ENCODE measurements around the gene USP46.

DNA sequence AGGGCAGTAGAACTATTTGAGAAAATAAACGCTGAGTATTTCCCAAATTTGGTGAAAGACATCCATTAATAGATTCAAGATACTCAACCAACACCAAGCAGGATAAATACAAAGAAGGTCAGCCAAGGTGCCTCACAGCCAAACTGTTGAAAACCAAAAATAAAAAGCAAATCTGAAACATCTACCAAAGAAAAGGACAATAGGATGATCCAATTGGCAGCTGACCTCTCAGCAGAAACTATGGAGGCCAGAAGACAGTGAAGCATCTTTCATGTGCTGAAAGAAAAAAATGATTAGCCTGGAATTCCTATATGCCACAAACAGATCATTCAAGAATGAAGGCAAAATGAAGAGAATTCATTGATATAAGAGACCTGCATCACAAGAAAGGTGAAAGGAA lies 44.9 kb downstream of the USP46 start:
- TF ChIP-seq, protein P1, sequence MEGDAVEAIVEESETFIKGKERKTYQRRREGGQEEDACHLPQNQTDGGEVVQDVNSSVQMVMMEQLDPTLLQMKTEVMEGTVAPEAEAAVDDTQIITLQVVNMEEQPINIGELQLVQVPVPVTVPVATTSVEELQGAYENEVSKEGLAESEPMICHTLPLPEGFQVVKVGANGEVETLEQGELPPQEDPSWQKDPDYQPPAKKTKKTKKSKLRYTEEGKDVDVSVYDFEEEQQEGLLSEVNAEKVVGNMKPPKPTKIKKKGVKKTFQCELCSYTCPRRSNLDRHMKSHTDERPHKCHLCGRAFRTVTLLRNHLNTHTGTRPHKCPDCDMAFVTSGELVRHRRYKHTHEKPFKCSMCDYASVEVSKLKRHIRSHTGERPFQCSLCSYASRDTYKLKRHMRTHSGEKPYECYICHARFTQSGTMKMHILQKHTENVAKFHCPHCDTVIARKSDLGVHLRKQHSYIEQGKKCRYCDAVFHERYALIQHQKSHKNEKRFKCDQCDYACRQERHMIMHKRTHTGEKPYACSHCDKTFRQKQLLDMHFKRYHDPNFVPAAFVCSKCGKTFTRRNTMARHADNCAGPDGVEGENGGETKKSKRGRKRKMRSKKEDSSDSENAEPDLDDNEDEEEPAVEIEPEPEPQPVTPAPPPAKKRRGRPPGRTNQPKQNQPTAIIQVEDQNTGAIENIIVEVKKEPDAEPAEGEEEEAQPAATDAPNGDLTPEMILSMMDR (conservative IDR thresholded peaks at IDR 0.05; ENCODE audit: low read depth, low read length): no peak
- TF ChIP-seq MAZ (IDR thresholded peaks at IDR 0.05; ENCODE audit: borderline replicate concordance, low read depth, low read length) (no peak), RCOR1 (IDR thresholded peaks at IDR 0.05; ENCODE audit: insufficient replicate concordance, low read length) (no peak)
- TF ChIP-seq, protein P2, sequence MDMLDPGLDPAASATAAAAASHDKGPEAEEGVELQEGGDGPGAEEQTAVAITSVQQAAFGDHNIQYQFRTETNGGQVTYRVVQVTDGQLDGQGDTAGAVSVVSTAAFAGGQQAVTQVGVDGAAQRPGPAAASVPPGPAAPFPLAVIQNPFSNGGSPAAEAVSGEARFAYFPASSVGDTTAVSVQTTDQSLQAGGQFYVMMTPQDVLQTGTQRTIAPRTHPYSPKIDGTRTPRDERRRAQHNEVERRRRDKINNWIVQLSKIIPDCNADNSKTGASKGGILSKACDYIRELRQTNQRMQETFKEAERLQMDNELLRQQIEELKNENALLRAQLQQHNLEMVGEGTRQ (IDR thresholded peaks at IDR 0.05; ENCODE audit: low read depth, low read length): no peak
